ENCODE measurements around the gene TMPRSS6.

TMPRSS6 gene

DNA sequence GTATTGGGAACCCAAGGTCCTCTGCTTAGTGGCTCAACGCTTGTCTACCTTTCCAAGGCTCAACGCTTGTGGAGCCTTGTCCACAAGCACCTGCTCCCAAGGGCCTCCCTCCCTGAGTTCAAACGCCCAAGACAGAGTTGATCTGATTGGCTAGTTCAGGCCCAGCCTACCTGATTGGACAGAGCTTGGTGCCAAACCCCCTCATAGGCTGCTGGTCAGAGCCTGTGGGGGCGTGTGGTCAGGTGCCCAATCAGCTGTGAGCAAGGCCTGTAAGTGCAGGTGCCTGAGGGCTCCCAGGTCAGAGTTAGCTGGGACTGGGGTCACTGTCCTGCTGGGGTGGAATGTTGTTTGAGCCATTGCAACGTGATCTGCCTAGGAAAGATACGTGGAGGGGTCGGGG, 16.9 kb upstream of the TMPRSS6 start:
- H3K4me3 ChIP-seq (replicated peaks; ENCODE audit: low read depth, low read length) = no peak overlapping the region
- TF ChIP-seq, protein P1, sequence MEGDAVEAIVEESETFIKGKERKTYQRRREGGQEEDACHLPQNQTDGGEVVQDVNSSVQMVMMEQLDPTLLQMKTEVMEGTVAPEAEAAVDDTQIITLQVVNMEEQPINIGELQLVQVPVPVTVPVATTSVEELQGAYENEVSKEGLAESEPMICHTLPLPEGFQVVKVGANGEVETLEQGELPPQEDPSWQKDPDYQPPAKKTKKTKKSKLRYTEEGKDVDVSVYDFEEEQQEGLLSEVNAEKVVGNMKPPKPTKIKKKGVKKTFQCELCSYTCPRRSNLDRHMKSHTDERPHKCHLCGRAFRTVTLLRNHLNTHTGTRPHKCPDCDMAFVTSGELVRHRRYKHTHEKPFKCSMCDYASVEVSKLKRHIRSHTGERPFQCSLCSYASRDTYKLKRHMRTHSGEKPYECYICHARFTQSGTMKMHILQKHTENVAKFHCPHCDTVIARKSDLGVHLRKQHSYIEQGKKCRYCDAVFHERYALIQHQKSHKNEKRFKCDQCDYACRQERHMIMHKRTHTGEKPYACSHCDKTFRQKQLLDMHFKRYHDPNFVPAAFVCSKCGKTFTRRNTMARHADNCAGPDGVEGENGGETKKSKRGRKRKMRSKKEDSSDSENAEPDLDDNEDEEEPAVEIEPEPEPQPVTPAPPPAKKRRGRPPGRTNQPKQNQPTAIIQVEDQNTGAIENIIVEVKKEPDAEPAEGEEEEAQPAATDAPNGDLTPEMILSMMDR (IDR thresholded peaks at IDR 0.05; ENCODE audit: low read depth, low read length, missing control alignments) = no peak
- DNase-seq (ENCODE audit: extremely low read depth, low read depth) = no peak

DNA sequence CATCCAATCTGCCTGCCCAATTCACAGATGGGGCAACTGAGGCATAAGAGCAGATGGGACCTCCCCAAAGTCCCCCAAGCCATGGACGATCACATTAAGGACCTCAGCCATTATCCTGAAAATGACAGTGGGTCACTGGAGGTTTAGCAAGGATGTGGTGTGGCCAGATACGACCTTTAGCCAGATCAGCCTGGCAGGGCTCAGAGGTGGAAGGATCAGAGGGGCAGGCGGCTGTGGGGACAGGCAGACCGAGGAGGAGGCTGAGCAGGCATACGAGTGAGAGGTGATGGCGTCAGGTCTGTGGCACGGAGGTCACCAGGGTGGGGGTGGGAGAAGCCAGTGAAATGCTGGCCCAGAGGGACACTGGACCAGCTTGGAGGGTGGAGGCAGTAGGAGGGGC, 14.1 kb upstream of the TMPRSS6 start:
- no peak for DNase-seq (ENCODE audit: extremely low read depth, low read depth)
- TF ChIP-seq, protein P1 (IDR thresholded peaks at IDR 0.05; ENCODE audit: low read depth, low read length, missing control alignments) = no peak
- no peak overlapping the region for H3K4me3 ChIP-seq (replicated peaks; ENCODE audit: low read depth, low read length)

GRCh38 chr22:37122598-37123180, 13.2 kb upstream of the TMPRSS6 start:
- no peak for DNase-seq (ENCODE audit: extremely low read depth, low read depth)
- TF ChIP-seq, protein P1 (IDR thresholded peaks at IDR 0.05; ENCODE audit: low read depth, low read length, missing control alignments) = no peak
- H3K4me3 ChIP-seq (replicated peaks; ENCODE audit: low read depth, low read length) = no peak overlapping the region

GRCh38 chr22:37121887-37122591, 12.5 kb upstream of the TMPRSS6 start:
- no peak overlapping the region for H3K4me3 ChIP-seq (replicated peaks; ENCODE audit: low read depth, low read length)
- no peak for DNase-seq (ENCODE audit: extremely low read depth, low read depth)
- TF ChIP-seq, protein P1 (IDR thresholded peaks at IDR 0.05; ENCODE audit: low read depth, low read length, missing control alignments) = no peak

DNA sequence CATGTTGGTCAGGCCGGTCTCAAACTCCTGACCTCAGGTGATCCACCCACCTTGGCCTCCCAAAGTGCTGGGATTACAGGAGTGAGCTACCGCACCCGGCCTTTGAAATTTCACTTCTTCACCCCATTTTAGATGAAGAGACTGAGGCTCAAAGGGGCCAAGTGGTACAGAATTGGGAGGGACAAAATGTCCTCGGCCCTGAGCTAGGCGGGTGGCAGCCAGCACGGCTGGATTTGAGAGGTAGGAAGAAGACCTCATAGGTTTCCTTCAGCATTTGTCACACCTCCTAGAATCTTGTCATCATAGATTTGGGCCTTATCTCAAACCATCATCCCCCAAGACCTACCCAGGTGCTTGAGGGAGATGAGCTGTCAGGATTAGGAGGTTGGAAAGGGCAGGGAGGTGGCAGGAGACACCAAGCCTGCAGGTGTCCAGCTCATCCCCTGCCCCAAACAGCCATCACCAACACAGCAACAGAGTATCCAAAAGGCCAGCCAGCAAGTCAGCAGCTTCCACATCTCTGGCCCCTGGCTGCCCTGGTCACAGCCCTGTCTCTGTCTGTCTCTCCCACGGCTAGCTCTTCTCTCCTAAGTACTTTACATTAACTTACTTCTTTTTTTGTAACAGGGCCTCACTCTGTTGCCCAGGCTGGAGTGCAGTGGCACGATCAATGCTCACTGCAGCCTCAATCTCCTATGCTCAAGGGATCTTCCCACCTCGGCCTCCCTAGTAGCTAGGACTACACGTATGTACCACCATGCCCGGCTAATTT, 11.2 kb upstream of the TMPRSS6 start:
- TF ChIP-seq, protein P1 (IDR thresholded peaks at IDR 0.05; ENCODE audit: low read depth, low read length, missing control alignments) = no peak
- DNase-seq (ENCODE audit: extremely low read depth, low read depth) = no peak
- no peak overlapping the region for H3K4me3 ChIP-seq (replicated peaks; ENCODE audit: low read depth, low read length)

DNA sequence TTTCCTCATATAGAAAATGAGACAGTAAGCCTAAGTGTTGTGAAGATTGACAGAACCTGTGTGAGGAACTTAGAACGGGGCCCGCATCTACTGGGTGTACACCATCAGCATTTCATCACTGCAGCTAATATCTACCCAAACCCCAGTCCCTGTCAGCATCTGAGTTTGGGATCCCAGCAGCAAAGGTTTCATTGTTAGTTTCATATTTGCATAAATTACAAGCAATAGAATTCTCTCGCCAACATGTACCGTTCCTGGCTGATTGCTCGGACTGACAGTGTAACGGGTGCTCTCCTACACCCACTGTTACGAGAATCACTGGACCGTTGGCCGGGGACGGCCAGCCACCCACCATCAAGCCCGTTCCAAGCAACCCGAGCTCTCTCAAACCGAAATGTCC, 10.4 kb upstream of the TMPRSS6 start:
- TF ChIP-seq, protein P1 (IDR thresholded peaks at IDR 0.05; ENCODE audit: low read depth, low read length, missing control alignments) = no peak
- no peak overlapping the region for H3K4me3 ChIP-seq (replicated peaks; ENCODE audit: low read depth, low read length)
- DNase-seq (ENCODE audit: extremely low read depth, low read depth) = no peak
